UCSD-AML1 (cell line): Measurements from ENCODE around the gene CTNNA2.

Experiments used
- DNase-seq: peaks from one replicate; lab custom pipeline; 2025; ENCODE audit not compliant: unreplicated experiment; lab: John Stamatoyannopoulos, UW

Gene CTNNA2

DNA sequence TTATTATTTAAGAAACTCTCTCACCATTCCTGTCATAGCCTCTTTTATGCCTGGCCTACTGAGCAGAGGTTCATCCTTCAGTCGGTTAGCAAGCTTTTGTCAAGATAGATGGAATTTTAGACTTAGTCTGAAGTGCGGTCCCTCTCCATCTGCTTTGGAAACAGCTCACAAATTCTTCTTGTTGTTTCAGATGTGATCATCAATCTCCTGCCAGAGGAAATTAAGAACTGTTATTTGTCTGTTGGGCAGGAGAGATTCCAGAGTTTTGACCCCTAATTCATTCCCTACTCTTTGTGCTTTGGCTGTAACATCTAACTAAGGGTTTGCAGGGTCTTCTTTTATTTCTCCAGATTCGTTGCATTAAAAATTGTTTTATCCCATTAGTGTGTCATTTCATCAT is 735.3 kb downstream of the CTNNA2 start:
- no peak for DNase-seq

GRCh38 chr2:80252294-80252986 is 739.6 kb downstream of the CTNNA2 start:
- DNase-seq: no peak

DNA sequence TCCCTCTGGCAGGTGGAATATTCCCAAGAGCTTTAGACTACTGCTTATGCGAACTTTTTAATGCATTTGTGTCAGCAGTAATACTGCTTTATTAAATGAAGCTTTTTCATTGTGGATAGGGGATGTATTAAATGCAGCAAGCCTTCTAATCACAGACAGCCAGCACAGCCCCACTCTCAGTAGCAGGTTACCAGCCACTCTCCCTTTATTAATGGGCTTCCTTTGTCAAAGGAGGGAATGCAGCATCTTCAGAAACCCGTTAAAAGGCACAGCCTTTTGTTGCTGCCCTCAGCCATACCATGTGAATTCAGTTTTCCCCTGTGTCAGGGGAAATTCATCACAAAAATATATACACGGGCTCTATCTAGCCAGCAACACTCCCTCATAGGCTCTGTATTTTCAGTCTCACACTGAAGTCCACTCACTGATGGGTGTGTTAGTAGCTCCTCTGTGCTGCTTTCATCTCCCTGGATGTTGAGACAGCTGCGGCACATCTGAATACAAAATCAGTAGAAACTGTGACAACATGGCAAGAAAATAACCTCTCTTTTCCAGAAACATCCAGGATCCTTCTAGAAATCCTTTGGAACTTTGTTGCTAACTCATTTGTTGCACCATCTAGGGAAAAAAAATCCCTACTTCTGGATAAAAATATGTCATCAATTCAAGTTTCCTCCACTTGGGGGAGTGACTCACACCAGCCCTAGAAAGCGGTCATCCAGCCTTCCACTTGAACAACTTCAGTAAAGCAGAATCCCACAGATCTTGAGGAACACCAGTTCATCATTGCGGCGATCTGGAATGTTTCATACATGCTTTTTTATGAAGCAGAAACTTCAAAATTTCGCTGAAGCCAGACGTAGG is 743.3 kb downstream of the CTNNA2 start:
- no peak for DNase-seq

DNA sequence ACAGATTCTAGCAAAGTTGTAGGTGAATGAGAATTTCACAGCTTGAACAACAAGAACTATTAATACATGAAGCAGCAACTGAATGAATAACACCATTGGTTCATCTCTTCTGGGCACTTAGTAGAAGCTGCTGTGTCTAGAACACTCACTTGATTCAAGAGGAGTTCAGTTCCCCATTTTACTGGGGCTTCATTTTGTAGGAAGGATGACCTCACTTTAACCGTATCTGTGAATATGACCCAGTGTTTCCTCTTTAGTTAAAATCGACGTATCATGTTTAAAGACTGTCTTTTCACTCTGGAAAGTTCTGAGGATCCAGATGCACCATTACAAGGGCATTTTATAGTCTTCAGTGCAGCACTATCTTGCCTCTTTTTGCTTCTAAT is 743.9 kb downstream of the CTNNA2 start:
- DNase-seq: no peak

DNA sequence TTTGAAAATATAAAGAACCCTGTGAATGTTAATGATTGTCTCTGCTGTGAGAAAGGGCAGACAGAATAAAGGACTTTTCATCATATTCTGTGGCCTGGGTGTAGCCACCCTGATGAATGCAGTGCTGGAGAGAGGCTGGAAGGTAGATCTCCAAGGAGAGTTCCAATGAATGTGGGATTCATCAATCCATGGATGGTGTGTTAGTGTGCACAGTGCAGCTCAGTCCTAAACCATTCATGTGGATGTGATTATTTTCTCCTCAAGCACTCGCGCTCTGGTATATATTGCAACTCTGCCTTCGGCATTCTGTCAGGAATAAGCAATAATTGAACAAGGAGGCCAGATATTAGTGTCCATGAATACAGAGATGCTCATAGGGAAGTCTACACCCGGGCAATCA is 744.6 kb downstream of the CTNNA2 start:
- DNase-seq: no peak

- no peak for DNase-seq
Measured at GRCh38 chr2:80258341-80258740, 745.5 kb downstream of the CTNNA2 start.

DNA sequence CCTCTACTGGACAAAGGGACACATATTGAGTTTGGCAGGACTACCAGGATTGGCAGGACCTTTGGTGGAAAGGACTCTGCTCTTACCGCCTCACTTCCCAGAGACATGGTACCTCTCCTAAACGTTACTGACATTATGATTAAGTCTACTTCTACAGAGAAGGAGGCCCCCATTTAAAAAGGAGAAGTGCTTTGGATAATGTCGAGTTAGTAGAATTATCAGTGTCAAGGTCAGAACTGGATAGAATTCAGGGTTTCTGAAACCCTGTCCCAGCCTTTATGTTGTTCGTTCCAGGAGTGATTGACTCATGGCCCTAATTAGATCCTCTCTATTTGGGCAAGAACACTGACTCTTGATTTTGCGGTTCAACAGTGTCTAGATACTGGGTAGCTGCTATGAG is 745.9 kb downstream of the CTNNA2 start:
- DNase-seq: no peak

- no peak for DNase-seq
Measured at GRCh38 chr2:80259292-80259691, 746.4 kb downstream of the CTNNA2 start.

DNA sequence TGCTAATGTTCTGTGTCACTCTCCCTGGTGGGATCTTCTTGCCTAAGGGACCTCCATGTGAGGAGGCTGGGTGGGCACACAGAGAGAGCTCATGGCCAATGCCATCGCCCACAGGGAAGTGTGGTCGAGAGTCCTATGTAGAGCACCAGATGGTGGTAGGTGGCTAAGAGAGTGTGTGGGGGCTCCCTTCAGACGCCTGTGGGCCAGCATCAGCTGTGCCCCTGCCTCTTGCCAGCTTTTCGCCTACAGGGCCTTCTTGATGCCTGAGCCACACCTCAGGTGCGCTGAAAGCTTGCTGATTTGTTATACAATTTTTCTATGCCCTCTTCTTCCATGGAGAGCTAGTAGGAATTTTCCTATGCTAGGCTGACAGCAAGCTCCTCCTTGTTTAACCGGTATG is 753.4 kb downstream of the CTNNA2 start:
- no peak for DNase-seq

DNA sequence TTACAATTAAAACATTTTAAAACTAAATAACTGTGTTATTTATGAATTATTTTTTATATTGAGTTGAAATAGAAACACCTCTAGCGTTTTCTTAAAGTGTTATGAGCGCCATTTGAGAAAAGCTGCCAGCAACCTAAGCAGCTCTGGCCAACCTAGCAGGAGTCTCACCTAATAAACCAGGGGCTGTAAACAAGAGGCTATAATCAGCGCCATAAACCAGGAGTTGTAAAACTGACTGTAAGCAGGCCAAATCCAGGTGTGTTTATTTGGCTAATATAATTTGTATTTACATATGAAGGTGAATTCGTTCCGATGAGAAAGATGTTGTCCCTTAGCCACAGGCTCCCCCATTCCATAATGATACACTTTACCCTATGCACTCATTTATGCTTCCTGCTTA is 757.0 kb downstream of the CTNNA2 start:
- DNase-seq: no peak

DNA sequence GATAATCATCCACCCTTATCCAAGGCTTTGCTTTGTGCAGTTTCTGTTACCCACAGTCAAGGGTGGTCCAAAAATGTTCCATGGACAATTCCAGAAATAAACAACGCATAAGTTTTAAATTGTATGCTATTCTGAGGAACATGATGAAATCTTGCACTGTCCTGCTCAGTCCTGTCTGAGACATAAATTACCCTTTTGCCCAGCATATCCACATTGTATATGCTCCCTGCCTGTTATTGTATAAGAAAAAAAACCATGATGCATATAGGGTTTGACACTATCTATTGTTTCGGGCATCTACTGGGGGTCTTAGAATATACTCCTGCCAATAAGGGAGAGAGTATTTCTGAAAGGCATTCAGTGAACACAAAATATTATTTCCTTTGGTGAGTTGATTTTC is 767.7 kb downstream of the CTNNA2 start:
- no peak for DNase-seq

DNA sequence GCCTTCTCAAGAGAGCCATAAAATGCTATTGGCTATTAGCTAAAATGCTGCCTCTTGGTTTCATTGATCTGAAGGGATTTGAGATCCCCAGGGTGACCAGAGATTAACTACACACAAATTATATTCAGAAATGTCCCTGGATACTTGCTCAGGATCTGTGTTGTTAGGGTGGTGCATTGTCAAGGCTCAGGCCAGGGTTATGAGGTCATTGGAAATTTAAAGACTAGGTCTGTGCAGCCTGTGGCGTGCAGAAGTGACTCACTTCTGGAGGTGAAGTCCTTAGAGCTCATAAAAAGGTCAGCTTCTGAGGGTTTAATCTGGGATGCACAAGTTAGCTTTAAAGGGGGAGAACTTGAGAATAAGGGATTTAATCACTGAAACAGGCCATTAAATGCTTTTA is 768.2 kb downstream of the CTNNA2 start:
- no peak for DNase-seq

- no peak for DNase-seq
Measured at GRCh38 chr2:80288576-80288975, 775.7 kb downstream of the CTNNA2 start.

DNA sequence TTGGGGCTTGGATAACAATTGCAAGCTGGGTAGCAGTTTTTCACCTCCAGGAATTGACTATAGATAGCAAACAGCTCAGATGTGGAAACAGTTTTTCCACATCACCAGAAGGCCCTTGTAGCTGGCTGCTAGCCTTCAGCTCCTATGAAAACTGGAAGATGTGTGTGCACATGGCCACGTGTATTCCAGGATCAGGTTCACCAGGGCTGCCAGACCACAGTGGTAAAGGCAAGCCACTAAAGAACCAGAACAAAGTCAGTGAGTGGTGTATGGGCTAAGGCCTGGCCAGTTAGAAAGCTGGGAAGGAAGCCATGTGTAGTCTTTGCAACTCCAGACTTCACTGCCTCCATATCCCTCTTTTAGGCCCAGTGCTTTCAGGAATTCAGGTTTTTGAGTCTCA is 778.8 kb downstream of the CTNNA2 start:
- no peak for DNase-seq

GRCh38 chr2:80292474-80292873 is 779.6 kb downstream of the CTNNA2 start:
- no peak for DNase-seq

GRCh38 chr2:80293039-80293438 is 780.2 kb downstream of the CTNNA2 start:
- DNase-seq: no peak

DNA sequence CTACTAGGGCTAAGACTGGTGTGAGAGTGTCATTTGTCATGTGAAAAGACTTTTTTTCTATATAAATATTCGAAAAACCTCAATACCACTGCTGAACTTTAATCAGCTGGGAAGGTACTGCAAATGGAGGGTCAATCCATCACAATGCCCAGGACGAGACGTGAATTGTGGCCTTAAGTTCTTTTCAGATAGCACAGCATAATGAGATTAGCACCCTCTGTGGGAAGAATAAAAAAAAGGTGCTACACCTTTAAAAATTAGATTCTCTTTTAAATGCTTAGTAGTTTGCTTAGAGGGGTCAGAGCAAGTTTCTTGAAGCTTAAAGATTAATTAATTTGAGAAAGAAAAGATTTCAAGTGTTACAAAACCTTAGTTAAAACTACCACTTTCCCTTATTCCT is 786.1 kb downstream of the CTNNA2 start:
- no peak for DNase-seq

- DNase-seq: no peak
Measured at GRCh38 chr2:80299661-80300060, 786.8 kb downstream of the CTNNA2 start.

GRCh38 chr2:80300346-80300745 is 787.5 kb downstream of the CTNNA2 start:
- DNase-seq: no peak

- no peak for DNase-seq
Measured at GRCh38 chr2:80300954-80301353, 788.1 kb downstream of the CTNNA2 start.

DNA sequence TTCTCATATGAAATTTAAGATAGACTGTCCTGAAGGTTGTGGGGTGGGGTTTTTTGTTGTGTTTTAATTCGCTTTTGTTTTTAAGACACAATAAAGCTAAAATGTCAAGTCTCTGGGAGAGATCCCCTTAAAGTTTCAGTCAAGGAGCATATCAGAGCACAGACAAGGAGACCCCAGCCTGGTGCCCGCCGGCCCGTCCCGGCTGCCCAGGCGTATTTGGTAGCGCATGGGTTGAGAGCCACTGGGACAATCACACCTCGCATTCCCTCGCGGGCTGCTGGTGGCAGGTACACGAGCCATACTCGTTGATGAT is 789.1 kb downstream of the CTNNA2 start:
- no peak for DNase-seq

DNA sequence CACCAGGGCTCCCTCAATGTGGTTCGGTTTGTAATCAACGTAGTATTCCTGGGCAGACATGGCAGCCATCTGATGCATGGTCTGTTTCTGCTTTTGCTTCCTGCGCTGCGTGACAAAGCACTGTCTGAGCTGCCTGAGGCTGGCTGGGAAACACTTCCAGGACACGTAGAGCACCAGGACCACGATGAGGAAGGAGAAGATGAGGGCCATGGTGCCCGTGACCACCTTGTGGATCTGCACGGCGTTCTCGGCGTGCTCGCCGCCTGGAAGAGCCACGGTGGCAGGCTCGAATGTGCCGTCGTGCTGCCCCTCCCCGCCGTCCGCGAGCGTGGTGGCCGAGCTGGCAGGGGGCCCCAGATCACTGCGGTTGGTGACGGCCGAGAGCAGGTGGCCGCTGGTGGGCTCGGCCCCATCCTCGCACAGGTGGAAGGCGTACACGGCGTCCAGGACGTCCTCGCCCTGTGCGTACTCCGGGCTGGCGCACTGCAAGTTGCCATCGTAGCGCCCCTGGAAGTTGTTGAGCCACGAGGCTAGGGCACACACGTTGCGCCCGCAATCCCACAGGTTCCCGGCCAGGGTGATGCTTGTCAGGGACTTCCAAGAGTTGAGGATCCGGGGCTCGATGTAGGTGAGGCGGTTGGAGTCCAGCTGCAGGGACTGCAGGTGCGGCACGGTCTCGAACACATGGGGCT is 789.6 kb downstream of the CTNNA2 start:
- no peak for DNase-seq
